Inferior parietal cortex (tissue), 1 donor: Measurements from ENCODE around the gene NEXMIF.
"Not testable (repeated sequence)": the region's sequence is repeated elsewhere in the genome, so short reads cannot be mapped to it uniquely, and the experiment has no call there.

Source experiments
- DNase-seq: peaks from one replicate; pipeline ENCODE4 v3.0.0-alpha.2; 2016; ENCODE audit errors: extremely low spot score

The NEXMIF gene

DNA sequence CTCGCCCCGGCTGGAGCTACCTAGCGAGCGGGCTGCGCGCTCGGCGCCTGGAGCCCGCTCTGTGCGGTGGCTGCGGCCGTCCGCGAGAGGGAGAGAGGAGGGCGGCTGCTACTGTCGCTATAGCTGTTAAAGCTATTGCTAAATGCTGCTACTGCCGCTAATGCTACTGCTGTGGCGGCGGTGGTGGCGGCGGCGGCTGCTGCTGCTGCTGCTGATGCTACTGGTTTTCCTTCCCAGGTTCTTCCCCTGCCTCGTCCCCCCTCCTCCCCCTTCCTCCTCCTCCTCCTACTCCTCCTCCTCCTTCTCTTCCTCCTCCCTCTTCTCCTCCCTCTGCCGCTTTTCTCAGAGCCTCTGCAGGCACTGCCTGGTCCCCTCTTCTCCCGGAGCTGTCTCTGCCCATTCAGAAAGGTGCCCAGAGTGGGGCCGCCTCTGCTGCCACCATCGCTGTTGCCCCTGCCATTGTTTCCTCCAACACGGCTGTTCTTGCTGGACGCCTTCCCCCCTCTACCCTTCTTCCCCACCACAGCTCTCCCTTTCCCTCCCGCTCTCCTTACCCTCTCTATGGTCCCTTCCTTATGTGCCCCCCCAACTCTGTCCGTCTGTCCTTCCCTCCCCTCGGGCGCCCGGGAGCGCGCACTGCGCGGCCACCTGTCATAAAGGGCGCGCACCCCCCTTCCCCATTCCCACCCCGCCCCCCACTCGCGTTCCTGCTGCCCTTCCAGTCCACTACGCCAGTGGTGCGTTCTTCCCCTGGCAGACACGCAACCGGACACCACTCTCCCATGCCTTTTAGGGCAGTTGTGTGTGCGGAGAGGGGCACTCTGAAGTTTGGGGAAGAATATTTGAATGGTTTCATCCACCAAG is at the start of gene NEXMIF:
Gene NEXMIF (minus strand): TSS at position 228 of the 864 bp plus-strand sequence.
- DNase-seq = peak; percentile 6

GRCh38 chrX:74961962-74962361 is 36.7 kb upstream of the NEXMIF start:
- not testable (repeated sequence) for DNase-seq

DNA sequence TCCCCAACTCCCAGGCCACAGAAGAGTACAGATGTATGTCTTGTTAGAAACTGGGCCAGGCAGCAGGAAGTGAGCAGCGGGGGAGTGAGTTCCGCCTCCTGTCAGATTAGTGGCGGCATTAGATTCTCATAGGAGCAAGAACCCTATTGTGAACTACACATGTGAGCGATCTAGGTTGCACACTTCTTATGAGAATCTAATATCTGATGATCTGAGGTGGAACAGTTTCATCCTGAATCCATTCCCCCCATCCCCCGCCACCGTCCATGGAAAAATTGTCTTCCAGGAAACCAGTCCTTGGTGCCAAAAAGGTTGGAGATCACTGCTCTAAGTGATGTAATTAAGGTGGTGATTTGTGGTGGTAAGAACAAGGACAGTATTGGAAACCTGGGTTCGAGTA is 24.5 kb upstream of the NEXMIF start:
- no peak for DNase-seq

DNA sequence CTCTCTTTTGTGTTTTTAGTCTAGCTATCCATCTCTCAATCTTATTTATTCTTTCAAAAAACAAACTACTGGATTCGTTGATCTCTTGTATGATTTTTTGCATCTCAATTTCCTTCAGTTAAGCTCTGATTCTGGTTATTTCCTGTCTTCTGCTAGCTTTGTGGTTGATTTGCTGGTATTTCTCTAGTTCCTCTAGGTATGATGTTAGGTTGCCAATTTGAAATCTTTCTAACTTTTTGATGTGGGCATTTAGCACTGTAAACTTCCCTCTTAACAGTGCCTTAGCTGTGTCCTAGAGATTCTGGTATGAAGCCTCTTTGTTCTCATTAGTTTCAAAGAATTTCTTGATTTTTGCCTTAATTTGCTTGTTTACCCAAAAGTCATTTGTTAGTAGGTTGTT is 15.2 kb upstream of the NEXMIF start:
- no peak for DNase-seq

DNA sequence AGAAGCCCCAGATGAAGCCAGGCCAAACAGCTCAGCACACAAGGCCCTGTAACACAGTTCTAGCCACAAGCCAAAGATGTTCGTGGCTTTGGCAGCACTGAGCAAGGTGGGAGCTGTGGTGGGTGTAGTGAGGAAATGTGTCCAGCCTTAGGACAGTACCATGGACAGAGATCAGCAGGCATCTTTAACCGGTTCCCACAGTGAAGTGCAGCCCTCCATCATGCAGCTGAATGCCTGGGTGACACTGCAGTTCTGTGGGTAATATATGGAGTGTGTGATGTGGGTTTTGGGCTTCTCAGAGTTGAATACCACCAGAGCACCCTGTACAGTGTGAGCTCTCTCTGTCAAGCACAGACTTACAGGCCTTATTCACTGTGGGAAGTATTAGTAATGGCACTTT is 6.0 kb upstream of the NEXMIF start:
- no peak for DNase-seq

DNA sequence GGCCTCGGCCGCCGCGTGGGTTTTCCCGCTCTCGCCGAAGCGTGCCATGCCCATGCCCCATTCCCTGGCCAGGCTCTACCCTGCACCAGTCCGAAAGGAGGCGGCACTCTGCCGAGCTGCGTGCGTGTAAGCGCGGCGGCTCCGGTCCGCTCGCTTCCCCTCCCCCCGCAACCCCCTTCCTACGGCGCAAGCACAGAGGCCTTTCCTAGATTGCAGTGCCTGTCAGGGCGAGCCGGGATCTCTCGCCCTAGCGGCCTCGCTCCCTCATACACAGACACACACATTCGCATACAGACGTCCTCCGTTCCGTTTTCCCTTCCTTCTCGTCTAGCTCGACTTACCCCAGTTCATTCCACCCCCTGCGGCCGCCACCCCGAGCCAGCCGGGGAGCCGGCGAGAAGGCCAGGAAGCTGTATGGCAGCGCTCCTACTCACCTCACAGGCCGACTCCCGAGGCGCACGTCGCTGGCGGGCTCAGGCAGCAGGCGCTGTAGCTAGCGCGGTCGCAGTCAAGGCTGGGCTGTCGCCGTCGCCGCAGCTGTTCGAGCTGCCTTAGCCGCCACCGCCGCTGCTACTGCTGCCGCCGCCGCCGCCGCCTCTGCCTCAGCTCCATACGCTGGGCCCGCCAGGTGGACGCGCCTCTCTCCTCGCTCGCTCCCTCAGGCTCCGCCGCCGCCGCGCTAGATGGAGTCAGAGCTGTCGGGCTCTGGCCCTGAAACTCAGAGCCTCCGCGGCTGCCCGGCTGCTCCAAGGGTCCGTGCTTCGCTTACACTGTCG is 615 bp downstream of the NEXMIF start:
- peak; percentile 2 for DNase-seq

DNA sequence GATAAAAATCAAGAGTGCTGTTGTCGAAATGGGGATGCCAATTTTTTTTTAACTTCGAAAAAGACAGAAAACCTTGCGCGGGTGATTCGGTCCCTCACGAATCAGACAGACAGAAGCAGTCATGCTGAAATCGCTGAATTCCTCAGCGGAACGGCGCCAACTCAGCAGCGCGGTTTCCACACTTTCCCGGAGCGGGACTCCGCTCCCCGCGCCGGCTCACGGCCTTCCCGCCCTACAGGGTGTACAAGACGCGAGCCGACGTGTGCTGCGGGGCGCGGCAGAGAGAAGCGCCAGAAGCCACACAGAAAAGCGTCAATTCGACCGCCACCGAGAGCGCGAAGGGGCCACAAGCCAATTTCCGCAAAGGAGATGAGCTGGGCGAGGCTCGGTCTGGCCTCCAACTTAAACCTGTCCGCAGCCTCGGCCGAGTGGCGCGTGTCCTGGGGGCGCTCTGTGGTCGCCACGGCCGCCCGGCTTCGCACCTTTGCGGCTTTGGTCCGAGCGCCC is 1.3 kb downstream of the NEXMIF start:
- DNase-seq = no peak

DNA sequence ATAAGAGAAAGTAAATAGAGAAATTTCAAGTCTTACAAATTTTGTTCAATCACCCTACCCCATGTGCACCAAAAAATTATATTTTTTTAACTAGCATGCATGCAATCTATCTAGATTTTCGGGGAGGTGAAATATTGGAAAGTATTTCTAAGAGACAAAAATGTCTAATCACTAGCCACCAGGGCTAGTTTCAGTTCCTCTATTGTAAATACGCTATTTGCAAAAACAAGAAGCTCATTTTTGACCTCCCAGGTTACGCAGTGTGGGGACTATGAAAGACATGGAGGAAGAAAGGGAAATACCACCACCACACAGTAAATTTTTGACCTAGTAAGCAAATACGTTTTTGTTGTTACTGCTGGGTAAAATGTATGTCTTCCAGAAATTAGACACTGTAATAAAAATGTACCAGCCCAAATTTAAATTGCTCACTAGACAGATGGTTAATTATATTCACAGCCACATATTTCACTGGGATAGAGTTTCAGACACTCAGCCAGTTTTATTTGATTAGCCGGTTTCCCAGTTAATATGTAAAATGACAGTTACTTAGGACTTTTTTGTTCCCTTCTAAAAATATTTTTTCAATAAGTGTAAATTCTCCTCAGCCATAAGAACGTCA is 2.2 kb downstream of the NEXMIF start:
- DNase-seq = peak; percentile 1

DNA sequence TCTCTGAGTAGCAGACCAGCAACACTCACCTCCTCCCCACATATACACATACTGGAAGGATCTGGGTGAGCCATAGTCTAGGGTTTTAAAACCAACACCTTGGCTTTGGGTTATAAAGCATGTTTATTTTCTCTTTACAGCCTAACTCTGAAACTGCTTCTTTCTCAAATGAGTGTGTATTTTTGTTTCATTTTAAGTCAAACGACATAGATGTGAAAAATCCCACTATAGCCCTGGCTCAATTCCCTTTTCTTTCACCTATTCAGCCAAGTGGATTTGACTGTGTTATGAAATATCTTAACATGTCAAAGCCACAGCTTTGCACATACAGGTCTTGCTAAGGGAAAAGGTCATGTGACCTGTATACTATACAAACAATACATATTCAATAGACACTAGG is 13.8 kb downstream of the NEXMIF start:
- no peak for DNase-seq

DNA sequence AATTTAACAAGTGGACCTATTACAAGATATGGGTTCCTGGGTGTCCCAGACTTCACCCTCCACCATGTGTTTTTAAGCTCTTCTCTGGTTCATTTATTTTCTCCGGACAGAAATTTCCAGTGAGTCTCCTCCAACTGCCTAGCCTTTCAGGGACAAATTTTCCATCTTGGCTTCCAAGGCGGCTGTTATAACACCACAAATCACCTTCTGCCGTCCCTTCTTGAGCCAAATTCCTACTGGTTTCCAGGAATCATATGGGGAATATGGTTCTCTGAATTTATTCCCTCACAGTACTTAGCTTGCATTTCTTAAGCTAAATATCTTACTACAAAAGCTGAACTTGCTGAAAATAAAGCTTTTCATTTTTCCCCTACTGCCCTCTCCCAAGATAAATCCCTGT is 18.8 kb downstream of the NEXMIF start:
- no peak for DNase-seq

DNA sequence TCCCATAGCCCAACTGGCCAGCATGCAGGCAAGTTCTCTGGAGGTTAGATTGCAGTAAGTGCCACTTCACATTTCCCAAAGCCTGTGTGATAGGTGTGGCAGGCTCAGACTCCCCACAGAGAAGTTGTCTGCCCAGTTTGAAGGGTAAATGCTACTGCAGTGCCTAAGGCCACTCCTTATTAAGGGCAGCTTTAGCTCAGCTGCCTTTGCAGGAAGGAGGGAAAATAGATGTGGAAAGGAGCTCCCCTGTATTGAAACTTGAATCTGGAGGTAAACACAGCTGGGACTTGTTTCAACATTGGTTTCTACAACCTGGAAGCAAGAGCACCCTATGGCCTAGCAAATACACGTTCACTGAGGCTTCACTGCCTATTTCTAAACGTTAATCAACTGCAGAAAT is 22.4 kb downstream of the NEXMIF start:
- DNase-seq = no peak

DNA sequence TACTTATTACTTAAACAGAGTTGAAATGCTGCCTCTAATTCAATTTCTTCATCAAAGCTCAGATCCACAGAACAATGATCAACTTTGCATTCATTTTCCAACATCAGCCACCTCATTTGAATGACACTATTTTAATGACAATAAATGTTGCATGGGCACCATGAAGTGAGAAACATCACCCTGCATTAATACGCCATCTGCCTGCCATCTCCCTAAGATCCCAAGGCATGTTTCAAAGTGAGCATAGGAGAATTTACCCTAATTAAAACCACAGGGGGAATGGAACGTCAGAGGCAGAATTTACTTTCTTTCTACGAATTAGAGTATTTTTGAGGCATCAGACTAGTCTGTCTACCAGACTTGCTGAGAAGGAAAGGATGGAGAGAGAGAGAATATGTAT is 32.7 kb downstream of the NEXMIF start:
- DNase-seq = no peak

GRCh38 chrX:74890676-74891430 is 34.4 kb downstream of the NEXMIF start:
- no peak for DNase-seq

DNA sequence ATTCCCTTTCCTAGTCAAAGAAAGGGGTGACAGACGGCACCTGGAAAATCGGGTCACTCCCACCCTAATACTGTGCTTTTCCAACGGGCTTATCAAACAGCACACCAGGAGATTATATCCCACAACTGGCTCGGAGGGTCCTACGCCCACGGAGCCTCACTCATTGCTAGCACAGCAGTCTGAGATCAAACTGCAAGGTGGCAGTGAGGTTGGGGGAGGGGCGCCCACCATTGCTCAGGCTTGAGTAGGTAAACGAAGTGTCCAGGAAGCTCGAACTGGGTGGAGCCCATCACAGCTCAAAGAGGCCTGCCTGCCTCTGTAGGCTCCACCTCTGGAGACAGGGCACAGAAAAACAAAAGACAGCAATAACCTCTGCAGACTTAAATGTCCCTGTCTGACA is 42.9 kb downstream of the NEXMIF start:
- not testable (repeated sequence) for DNase-seq

DNA sequence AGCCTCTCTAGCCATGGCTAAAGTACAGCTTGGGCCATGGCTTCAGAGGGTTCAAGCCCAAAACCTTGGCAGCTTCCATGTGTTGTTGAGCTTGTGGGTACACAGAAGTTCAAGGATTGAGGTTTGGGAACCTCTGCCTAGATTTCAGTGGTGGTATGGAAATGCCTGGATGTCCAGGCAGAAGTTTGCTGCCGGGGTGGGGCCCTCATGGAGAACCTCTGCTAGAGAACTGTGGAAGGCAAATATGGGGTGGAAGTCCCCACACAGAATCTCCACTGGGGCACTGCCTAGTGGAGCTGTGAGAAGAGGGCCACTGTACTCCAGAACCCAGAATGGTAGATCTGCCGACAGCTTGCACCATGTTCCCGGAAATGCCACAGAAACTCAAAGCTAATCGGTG is 59.5 kb downstream of the NEXMIF start:
- no peak for DNase-seq

GRCh38 chrX:74853255-74853654 is 72.0 kb downstream of the NEXMIF start:
- no peak for DNase-seq

GRCh38 chrX:74835566-74835965 is 89.7 kb downstream of the NEXMIF start:
- no peak for DNase-seq

GRCh38 chrX:74819797-74820196 is 105.5 kb downstream of the NEXMIF start:
- DNase-seq = not testable (repeated sequence)

GRCh38 chrX:74814681-74815080 is 110.6 kb downstream of the NEXMIF start:
- DNase-seq = no peak

GRCh38 chrX:74804574-74804973 is 120.7 kb downstream of the NEXMIF start:
- no peak for DNase-seq

GRCh38 chrX:74800062-74800461 is 125.2 kb downstream of the NEXMIF start:
- DNase-seq = no peak
